H1 (cell line): ENCODE results near the gene CXADR. TPM values are rescaled to one million over a fixed set of nuclear protein-coding genes. Genes with fewer than 3 reads are reported as not detected.

Experiments
- polyA plus RNA-seq, 7 experiments: library from polyadenylated mRNA; depleted of rRNA in 3 of 7; stranded (reverse) in 5 of 7; unstranded in 2 of 7; fragments of >200 nt in 5 of 7; fragments of 200-250 nt in 2 of 7; gene quantifications; 1 replicate in 5 of 7; 2 replicates in 1 of 7; 4 replicates in 1 of 7; pipeline versions ENCODE4 v1.2.1 to v1.2.3, GENCODE V29; 2011 to 2013; ENCODE audit warnings: missing spikeins in 2 of 7, mixed read lengths in 2 of 7
- small RNA-seq: library from polyadenylated mRNA; stranded (forward); fragments of <200 nt; extraction: miRNeasy Mini kit (QIAGEN cat#:217004); gene quantifications from one replicate; pipeline ENCODE3, GENCODE V24; 2013; ENCODE audit not compliant: insufficient read depth
- total RNA-seq: library from RNA; stranded (reverse); fragmentation: NEBNext Ultra II Directional; extraction: Animal tissue kit (Norgen Biotek cat#: 25700); gene quantifications from 2 replicates; pipeline ENCODE4 v1.2.1, GENCODE V29; 2021

CXADR gene
- total and polyA plus RNA-seq, 2 of the 8 experiments (the other 6 are each of a cell fraction or from before 2014, with no cell fraction given) = 45.6 to 145 TPM

Small RNAs within 50 kb of the gene (small RNA-seq; reads per million reads assigned to genes)
- gene RF00019 (not detected), gene RN7SL163P (not detected), gene RPL39P40 (not detected)

Other genes with a start within 250 kb of the CXADR start
- 21.6 and 25.9 TPM in 2 replicates for gene BTG3, start 99.9 kb downstream of the CXADR start, total RNA-seq
- 7.6 and 13.6 TPM in 2 replicates for gene BTG3, start 99.9 kb downstream of the CXADR start, polyA plus RNA-seq (2011; rRNA removed)